Measurements from ENCODE around the gene EYS.

DNA sequence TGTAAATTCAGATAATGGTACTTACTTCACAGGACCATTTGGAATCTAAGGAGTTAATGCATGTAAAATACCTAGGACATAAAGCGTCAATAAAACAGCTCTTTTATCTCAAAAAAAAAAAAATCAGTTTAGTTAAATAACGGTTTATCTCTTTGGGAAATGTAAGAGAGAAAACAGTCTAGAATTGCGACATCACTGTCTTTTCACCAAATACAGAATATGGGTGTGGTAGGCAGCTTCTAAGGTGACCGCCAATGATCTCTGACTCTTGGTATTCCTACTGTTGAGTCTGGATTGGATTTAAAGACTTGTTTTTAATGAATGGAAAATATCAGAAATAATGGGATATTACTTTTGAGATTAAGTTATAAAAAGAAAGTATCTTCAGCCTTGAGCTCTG, 111.5 kb downstream of the EYS start:
- TF ChIP-seq EZH2phosphoT487 (IDR thresholded peaks at IDR 0.05; ENCODE audit: borderline replicate concordance, low read length), result no peak
- TF ChIP-seq, protein P1, sequence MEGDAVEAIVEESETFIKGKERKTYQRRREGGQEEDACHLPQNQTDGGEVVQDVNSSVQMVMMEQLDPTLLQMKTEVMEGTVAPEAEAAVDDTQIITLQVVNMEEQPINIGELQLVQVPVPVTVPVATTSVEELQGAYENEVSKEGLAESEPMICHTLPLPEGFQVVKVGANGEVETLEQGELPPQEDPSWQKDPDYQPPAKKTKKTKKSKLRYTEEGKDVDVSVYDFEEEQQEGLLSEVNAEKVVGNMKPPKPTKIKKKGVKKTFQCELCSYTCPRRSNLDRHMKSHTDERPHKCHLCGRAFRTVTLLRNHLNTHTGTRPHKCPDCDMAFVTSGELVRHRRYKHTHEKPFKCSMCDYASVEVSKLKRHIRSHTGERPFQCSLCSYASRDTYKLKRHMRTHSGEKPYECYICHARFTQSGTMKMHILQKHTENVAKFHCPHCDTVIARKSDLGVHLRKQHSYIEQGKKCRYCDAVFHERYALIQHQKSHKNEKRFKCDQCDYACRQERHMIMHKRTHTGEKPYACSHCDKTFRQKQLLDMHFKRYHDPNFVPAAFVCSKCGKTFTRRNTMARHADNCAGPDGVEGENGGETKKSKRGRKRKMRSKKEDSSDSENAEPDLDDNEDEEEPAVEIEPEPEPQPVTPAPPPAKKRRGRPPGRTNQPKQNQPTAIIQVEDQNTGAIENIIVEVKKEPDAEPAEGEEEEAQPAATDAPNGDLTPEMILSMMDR (IDR thresholded peaks at IDR 0.05; ENCODE audit: low read depth, low read length, poor library complexity, severe bottlenecking), result no peak
